GM19351 (cell line): ENCODE results near the gene ZBTB8OS.

Experiments
- ATAC-seq: cut with Tn5 transposase; IDR thresholded peaks from one replicate; pipeline ENCODE4 v1.9.1; 2021; ENCODE audit warnings: mild to moderate bottlenecking, moderate library complexity; ENCODE audit not compliant: unreplicated experiment

ZBTB8OS gene

DNA sequence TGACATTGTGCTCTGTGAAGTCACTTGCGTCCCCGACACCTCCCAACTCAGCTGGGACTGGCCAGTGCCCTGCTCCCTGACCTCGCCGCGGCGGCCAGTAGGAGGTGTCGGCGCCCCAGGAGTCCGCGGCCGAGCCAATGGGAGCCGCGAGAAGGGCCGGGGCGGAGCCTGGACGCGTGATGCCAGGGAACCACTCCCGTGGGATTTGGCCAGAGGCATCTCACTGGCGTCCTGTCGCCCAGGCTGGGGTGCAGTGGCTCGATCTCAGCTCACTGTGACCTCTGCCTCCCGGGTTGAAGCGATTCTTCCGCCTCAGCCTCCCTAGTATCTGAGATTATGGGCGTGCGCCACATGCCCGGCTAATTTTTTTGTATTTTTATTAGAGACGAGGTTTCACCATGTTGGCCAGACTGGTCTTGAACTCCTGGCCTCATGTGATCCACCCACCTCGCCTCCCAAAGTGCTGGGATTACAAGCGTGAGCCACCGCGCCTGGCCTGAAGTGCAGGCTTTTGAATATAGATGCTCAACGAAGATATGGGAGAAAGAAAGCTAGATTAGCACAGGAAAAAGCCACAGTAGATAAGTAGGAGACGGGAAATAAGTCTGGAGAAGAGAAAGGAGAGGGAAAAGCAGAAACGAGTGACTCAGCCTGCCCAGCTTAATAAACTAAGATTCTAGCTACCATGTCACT is 38.0 kb downstream of the ZBTB8OS start:
- no peak for ATAC-seq

- no peak for ATAC-seq
These were observed 38.5 kb downstream of the ZBTB8OS start for GRCh38 chr1:32611859-32612188.

DNA sequence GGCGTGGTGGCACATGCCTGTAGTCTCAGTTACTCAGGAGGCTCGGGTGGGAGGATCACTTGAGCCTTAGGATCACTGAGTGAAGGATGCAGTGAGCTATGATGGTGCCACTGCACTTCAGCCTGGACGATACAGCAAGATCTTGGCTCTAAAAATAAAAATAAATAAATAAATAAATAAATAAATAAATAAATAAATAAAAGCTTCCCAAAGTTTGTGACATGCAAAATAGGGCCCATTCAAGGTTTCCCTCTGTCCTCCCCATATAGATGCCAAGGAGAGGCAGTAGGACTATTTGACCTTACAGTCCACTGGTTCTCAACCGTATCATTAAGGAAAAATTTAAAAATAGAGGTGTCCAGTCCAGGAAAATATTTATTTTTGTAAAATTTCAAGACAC is 41.2 kb downstream of the ZBTB8OS start:
- no peak for ATAC-seq

DNA sequence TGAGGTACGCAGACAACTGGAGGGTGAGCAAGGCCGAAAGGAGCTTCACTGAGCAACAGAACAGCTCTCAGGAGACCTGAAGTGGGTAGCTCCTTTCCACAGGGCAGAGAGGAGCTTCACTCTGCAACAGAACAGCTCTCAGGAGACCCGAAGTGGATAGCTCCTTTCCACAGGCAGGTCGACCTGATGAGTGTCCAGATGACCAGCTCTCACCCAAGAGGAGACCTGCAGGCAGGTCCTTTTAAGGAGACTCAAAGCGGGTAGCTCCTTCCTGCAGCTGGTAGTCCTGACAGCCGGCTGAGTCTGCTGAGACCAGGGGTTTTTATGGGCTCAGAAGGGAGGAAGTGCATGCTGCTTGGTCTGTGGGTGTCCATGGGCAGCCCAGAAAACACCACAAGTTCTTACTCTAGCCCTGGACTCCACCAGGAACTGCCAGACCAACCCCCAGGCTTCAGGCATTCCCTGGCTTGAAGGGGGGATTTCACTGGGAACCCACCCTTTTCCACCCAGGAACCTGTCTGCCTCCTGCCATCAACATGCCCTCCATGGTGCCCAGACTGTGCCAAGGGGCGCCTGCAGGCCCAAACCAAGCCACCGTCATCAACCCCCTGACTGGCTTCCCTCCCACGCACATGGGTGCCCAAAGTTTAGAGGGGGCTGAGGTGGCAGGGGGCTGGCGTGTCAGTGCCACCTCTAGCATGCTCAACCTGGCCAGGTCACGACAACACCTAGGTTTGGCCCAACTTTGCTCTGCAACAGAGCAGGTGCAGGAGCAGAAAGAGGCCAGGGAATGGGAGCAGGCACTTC is 43.6 kb downstream of the ZBTB8OS start:
- ATAC-seq: no peak

- no peak for ATAC-seq
These were observed 44.5 kb downstream of the ZBTB8OS start for GRCh38 chr1:32605711-32606424.

DNA sequence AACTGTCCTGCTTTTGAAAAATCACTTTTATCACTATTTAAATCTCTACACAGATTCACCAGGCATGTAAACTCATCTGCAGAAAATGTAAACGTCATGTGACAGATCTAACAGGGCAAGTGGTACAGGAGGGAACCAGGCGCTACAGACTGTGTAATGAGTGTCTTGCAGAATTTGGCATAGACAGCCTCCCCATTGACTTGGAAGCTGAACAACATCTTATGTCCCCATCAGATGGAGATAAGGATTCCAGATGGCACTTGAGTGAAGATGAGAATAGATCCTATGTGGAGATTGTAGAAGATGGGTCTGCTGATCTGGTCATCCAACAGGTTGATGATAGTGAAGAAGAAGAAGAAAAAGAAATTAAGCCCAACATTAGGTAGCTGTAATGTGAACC is 50.3 kb downstream of the ZBTB8OS start:
- ATAC-seq: no peak

- ATAC-seq: no peak
These were observed 57.4 kb downstream of the ZBTB8OS start for GRCh38 chr1:32592943-32593342.

- no peak for ATAC-seq
These were observed 69.9 kb downstream of the ZBTB8OS start for GRCh38 chr1:32580348-32581017.
